Left hindlimb (tissue), 1 donor: ENCODE data around the gene AKR1A1.
"Not testable (repeated sequence)": the region's sequence is repeated elsewhere in the genome, so short reads cannot be mapped to it uniquely, and the experiment has no call there.

ENCODE experiments used
- DNase-seq: peaks from one replicate; pipeline ENCODE4 v3.0.0-alpha.2; 2018

AKR1A1 gene

DNA sequence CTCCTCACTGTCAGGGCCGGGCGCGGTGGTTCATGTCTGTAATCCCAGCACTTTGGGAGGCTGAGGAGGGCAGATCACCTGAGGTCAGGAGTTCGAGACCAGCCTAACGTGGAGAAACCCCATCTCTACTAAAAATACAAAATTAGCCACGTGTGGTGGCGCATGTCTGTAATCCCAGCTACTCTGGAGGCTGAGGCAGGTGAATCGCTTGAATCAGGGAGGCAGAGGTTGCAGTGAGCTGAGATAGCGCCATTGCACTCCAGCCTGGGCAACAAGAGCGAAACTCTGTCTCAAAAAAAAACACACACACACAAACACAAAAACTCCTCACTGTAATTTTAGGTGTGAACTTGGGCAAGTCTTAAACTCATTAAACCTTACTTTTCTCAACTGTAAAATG, 26.7 kb upstream of the AKR1A1 start:
- DNase-seq: not testable (repeated sequence)

DNA sequence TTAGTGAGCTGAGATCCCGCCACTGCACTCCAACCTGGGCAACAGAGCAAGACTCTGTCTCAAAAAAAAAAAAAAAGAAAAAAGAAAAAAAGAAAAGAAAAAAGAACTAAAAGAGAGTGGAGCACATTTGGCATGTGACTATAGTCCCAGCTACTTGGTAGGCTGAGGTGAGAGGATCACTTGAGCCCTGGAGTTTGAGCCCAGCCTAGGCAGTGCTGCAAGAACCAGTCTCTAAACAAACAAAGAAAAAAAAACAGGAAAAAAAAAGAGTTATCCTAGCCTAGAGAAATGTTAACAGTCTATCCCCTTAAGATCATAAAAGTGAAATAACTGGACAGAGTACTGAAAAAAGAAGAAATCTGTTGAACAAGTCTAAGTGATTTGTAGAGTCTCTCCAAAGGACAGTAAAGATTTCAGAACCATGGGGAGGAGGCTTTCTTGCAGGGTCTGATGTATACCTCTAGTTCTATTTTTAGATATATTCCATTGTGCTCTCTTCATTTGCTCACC, 24.4 kb upstream of the AKR1A1 start:
- no peak for DNase-seq

DNA sequence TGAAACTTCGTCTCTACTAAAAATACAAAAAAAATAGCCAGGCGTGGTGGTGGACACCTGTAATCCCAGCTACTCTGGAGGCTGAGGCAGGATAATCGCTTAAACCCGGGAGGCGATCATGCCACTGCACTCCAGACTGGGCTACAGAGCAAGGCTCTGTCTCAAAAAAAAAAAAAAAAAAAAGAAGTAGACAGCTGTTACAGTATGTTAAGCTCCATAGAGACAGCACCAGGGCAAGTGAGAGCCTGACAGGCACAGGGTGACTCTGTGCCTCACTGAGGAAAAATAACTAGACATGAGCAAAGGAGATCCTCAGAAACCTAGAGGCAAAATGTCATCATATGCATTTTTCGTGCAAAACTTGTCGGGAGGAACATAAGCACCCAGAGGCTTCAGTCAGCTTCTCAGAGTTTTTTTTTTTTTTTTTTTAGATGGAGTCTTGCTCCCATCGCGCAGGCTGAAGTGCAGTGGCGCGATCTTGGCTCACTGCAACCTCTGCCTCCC, 19.9 kb upstream of the AKR1A1 start:
- no peak for DNase-seq

DNA sequence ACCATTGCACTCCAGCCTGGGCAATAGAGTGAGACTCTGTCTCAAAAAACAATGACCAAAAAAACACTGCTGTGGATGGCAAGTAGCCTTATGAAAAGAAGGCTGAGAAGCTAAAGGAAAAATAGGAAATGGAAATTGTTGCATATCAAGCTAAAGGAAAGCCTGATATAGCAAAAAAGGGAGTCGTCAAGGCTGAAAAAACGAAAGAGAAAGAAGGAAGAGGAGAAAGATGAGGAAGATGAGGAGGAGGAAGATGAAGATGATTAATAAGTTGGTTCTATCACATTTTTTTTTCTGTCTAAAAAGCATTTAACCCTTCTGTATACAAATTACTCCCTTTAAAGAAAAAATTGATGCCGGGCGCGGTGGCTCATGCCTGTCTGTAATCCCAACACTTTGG, 18.8 kb upstream of the AKR1A1 start:
- no peak for DNase-seq

DNA sequence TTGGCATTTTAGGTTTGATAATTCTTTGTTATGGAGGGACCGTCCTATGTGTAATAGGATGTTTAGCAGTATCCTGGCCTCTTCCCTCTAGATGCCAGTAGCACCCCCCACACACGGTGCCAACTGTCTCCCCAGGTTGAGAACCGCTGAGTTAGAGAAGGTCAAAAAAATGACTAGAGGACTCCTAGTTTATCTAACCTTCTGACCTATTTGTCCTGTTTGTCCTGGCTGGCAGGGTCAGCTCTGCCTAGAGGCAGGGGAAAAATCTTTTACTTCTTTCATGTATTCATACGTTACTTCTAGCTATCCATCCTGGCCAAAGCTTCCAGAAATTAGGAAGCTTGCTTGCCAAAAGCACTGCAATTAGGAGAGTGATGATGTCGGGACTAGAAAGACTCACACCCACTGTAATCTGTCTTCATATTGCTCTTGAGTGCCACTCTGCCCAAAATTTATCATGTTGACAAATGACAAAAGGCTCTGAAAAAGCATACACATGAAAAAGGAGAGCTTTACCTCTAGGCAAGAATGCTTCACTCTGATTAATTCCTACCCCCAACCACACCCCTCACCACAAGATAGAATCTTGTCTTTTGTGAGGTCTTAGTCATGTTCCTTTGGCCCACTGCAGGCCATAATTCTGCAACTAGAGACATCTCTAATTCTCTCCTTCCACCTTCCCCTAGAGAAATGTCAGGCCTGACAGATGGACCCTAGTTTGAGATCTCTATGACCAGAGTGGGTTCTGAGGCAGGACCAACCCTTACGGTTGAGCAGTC, 14.4 kb upstream of the AKR1A1 start:
- DNase-seq: no peak

DNA sequence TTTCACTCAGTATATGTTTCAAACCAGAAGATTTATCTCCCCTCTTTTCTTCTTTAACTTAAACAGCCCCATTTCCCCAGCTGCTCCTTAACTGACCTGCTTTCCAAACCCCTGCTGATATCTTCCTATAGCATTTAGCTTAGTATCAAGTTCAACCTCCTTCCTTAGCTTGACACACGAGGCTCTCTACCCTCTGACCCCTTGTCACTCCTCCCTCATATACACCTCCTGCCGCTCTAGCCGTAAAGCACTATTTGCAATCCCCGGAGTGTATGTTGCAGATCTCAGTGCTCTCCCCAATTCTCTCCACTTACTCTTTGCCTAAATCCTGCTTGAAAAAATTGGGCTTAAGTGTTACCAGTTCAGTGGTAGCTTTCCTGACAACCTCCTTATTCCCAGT, 13.7 kb upstream of the AKR1A1 start:
- DNase-seq: no peak

DNA sequence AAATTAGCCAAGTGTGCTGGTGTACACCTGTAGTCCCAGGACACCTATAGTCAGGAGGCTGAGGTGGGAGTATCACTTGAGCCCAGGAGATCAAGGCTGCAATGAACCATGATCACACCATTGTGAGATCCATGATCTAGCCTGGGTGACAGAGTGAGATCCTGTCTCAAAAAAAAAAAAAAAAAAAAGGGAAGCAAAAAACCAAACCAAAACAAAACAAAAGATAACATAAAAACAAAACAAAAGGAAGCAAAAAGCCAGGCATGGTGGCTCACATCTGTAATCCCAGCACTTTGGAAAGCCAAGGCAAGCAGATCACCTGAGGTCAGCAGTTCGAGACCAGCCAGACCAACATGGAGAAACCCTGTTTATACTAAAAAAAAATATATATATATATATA, 9.4 kb upstream of the AKR1A1 start:
- DNase-seq: no peak

DNA sequence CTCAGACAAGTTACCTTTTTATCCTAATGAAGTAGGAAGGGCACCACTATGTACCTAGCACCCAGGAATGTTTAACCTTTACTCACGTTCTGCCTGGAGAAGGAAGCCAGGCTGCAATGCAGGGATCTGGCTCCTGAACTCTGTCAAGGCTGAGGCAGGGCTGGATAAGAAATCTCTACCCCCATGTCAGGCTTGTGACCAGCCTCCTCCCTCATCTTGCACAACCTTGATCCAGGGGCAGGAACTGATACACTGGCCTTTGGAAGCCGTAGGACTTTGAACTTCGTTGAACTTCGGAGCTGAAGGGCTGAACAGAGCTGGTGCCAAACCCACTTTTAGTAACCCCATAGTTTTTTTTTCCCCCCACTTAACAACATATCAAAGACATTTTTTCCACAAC, 8.0 kb upstream of the AKR1A1 start:
- DNase-seq: no peak

DNA sequence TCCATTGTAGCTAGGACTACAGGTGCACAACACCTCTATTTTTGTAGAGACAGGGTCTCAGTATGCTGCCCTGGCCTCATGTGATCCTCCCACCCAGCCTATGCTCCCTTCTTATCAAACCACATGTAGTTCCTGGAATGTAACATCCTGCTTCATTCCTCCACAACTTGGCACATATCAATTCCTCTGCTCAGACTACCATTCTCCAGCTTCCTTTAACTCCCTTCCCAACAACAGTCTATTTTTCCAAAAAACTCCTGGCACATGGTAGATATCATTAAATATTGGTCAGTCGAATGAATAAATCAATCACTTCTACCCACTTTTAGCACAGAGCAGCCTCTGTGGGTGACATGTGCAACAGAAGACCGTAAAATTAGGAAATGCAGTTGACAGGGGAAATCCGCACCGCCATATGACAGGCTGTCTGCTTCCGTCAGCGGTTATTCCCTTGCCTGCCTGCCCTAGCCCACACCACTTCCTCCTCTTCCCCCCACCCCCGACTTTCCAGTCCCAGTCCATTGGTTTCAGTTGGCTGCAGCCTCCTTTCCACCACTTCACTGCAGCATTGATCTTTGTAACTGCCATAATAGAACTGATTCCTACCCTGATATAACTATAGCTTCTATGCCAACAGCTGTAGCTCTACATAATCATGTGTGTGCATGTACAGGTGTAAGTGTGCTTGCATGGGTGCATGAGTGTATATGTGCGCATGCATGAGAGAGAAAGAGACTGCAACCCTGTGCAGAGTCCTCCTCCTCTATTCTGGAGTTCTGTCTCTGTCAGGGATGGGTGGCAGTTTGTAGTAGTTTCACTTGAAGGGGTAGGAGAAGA, 6.8 kb upstream of the AKR1A1 start:
- peak; percentile 64 for DNase-seq

DNA sequence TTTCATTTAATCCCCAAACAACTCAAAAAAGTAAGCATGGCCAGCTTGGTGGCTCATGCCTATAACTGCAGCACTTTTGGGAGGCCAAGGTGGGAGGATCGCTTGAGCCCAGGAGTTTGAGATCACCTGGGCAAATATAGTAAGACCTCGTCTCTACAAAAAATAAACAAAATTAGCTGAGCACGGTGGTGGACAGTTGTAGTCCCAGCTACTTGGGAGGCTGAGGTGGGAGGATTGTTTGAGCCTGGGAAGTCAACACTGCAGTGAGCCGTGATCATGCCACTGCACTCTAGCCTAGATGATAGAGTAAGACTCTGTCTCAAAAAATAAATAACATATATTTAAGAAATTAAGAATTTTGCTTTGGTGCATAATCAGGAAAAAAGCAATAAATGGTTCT, 6.1 kb upstream of the AKR1A1 start:
- DNase-seq: no peak

DNA sequence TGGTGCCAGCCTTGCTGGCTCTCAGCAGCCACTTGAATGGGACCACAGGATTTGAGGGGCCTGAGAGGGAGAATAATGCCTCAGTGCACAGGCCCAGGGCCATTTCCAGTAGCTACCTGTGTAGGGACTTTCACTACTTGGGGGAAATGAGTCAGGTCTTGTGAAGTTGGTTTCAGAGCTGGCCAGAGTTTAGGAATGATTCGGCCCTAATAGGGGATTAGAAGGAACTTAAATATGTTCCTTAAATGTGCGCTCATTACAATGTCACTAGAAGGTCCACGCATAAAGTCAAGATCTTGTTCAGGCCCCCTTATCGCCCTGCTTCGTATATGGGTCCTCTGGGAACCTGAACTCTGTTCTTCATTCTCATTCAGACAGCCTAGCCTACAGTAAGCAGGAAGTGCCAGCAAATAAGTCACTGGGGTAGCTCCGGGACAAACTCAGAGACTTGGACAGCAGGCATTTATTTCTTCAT, 5.6 kb upstream of the AKR1A1 start:
- no peak for DNase-seq

DNA sequence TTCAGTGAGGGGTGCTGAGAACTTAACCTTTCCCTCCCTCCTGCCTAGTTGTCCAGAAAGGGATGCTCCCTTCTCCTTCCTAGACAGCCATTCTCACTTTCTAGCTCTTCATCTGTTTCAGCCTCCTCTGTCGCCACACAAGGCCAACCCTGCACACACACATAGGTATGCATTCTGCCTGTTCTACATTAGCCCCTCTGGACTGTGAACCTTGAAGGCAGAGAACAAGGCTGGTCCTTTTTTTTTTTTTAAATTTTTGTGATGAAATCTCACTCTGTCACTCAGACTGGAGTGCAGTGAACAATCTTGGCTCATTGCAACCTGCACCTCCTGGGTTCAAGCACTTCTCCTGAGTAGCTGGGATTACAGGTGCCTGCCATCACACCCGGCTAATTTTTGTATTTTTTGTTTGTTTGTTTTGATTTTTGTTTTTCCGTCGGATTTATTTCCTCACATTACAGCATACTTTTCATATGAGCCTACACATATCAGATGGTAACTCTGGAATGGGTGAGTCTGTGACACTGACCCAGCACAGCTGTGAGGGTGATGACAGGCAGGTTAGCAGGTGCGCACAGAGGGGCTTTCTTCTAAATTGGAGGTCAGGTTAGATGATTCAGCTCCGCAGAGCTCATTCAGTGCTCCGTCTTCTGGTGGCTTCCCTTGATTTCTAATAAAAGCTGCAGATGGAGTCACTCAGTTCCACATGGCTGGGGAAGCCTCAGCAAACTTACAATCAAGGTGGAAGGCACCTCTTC, 4.9 kb upstream of the AKR1A1 start:
- DNase-seq: no peak

DNA sequence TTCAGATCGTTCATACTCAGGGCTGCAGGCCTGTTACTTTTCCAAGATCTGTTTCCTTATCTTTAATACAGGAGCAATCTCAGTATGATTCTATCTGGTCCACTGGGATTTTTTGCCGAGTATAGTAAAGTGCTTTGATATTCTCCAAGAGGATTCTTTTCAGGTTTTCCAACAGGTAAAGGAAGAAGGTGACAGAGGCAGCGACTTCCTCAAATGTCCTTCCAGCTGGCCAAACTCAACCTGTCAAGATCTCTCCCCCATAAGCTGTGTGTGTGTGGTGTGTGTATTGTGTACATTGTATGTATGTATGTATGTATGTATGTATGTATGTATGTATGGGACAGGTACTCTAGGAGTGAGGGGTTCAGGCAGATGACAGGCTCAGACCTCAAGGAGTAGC, 1.1 kb downstream of the AKR1A1 start:
- DNase-seq: no peak

DNA sequence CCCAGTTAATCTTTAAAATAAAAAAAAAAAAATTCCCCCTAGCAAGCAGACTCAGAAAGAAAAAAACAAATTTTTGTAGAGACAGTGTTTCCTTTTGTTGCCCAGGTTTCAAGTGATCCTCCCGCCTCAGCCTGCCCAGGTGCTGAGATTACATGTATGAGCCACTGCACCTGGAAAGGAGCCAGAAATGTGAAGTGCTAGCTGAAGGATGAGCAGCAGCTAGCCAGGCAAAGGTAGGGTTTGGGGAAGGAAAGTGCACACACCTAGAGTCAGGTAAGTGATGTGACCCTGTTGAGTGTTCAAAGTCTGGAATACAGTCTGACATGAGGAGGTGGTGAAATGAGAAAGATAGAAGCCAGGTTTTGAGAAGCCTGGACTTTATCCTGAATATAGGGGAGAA, 1.7 kb downstream of the AKR1A1 start:
- DNase-seq: no peak

DNA sequence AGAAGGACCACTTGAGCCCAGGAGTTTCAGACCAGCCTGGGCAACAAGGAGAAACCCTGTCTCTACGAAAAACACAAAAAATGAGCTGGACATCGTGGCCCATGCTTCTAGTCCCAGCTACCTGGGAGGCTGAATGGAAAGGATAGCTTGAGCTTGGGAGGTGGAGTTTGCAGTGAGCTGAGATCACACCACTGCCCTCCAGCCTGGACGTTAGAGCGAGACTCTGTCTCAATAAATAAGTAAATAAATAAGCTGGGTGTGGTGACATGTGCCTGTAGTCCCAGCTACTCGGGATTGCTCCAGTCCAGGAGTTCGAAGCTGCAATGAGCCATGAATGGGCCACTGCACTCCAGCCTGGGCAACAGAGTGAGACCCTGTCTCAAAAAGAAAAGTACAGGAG, 3.6 kb downstream of the AKR1A1 start:
- DNase-seq: no peak

DNA sequence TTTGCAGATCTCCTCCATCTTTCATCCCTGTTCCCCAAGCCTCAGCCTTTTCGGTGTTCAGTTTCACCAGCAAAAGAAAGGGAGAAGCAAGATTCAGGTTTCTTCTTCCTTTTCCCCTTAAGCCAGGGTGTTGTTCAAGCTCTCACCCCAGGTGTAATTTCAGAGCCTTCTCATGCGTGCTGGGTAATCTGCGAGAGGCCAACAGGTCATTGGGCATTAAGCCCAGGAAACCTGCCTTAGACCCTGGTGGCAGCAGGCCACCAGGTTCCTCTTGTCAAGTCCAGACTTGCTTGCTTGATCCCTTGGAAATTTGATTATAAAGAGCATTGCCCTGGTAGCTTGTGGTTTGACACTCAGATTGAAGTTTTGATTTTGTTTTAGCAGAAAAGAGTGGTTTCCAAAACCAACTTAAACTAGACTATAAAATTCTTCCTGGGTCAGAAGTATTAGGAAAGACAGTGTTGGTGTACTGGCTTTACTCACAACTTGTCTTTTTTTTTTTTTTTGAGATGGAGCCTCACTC, 6.9 kb downstream of the AKR1A1 start:
- DNase-seq: no peak

DNA sequence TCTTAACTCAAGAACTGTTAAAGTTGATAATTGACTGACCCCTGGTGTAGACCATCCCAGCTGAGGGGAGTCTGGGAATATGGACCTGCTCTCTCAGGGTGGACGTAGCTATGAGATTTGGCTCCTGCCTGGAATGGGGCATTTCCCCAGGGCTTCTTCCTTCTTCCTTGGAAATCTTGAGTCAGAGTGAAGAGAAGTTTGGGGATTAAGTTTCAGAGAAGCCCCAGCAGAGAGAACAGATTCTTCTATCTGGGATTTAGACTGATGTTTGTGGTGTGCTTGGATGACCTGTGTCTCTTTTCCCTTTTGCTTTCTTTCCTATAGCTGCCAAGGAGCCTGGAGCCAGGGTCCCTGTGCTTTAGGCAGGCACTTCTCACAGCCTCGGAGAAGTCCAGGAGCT, 13.2 kb downstream of the AKR1A1 start:
- DNase-seq: no peak

DNA sequence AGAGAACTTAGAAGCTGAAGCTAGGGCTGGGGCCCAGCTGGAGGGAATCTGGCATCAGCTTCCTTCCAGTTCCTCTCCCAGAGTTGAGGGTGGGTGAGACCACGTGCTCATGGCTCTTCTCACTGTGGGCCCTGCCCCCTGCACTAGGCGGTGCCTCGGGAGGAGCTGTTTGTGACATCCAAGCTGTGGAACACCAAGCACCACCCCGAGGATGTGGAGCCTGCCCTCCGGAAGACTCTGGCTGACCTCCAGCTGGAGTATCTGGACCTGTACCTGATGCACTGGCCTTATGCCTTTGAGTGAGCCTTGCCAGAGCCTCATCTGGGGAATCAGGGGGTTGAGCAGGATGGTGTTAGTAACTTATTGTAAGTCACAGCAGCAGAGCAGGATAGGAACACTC, 16.1 kb downstream of the AKR1A1 start:
- no peak for DNase-seq

DNA sequence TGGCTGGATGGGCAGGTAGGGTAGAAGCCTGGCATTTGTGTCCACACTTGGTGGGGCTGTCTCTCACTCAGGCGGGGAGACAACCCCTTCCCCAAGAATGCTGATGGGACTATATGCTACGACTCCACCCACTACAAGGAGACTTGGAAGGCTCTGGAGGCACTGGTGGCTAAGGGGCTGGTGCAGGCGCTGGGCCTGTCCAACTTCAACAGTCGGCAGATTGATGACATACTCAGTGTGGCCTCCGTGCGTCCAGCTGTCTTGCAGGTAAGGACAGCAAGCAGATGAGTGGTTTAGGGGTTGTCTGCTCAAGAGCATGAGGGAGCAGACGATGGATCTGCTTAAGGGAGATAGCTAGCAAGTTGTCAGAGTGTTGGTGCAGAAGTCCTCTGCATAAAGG, 17.3 kb downstream of the AKR1A1 start:
- no peak for DNase-seq

DNA sequence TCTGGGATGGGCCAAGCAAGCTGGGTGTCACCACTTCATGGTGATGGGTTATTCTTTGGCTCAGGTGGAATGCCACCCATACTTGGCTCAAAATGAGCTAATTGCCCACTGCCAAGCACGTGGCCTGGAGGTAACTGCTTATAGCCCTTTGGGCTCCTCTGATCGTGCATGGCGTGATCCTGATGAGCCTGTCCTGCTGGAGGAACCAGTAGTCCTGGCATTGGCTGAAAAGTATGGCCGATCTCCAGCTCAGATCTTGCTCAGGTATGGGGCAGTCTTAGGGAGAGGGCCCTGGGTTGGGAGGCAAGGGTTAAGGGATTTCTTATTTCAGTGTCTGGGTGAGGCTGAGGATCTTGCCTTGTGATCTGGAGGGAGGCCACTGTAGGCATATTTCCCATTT, 17.8 kb downstream of the AKR1A1 start:
- no peak for DNase-seq

DNA sequence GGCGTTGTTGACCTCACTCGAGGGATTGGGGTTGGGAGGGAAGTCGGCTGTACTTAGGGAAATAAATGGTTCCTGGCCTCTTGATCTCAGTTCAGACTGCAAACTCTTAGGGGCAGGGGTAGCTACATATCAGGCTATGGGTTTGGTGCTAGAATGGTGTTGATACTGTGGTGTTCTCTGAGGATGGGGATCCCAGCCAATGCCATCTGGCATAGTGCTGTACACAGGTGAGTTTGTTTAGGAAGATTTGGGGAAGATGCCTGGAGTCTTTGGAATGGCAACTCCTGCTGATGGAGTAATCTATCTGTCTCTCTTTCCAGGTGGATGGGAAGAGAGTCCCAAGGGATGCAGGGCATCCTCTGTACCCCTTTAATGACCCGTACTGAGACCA, 18.9 kb downstream of the AKR1A1 start:
- DNase-seq: no peak

DNA sequence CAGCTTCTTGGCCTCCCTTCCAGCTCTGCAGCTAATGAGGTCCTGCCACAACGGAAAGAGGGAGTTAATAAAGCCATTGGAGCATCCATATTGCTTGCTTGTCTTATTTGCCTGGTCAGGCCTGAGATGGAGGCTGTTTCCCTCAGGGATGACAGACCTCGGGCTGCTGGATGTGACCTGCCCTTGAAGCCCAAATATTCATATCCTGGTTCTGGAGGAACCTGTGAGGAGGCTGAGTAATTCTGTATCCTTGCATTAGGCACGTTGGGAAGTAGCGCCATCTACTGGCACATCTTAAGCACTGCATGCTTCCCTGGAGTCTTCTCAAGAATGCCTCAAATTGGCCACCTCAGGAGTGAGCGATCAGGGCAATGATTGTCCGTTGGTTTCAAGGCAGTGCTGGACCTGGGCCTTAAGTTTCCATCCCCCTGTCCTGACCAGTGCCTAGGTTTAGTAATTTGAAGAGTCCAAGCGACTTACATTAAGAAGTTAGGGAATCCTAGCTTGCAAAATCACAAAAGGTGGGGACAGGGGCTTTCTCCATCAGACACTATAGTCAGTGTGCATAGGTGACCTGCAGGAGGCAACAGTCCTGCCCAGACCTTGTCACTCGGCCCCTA, 19.4 kb downstream of the AKR1A1 start:
- peak; percentile 62 for DNase-seq
